HUES6 (cell line): ENCODE results near the gene TVP23A.

Source experiments
- H3K27ac ChIP-seq: 2 replicates; pipeline ENCODE4 v1.7.0; 2013; ENCODE audit warnings: low read depth, mild to moderate bottlenecking, low read length, inconsistent platforms
- H3K27me3 ChIP-seq: 2 replicates; pipeline ENCODE4 v1.6.1; 2013; ENCODE audit warnings: low read length; ENCODE audit not compliant: control insufficient read depth, insufficient read depth
- H3K36me3 ChIP-seq: 2 replicates; pipeline ENCODE4 v1.6.1; 2013; ENCODE audit warnings: low read length; ENCODE audit not compliant: control insufficient read depth, insufficient read depth
- H3K4me1 ChIP-seq: 2 replicates; pipeline ENCODE4 v1.6.1; 2013; ENCODE audit warnings: low read length; ENCODE audit not compliant: control insufficient read depth, insufficient read depth
- H3K4me3 ChIP-seq: 2 replicates; pipeline ENCODE4 v1.5.1; 2013; ENCODE audit warnings: low read depth, low read length
- H3K9ac ChIP-seq: one replicate; pipeline ENCODE4 v1.6.1; 2013; ENCODE audit warnings: mild to moderate bottlenecking, low read length
- H3K9me3 ChIP-seq: 2 replicates; pipeline ENCODE4 v1.6.1; 2013; ENCODE audit warnings: low read depth, low read length; ENCODE audit not compliant: control insufficient read depth, insufficient read depth

Gene TVP23A

GRCh38 chr16:10765772-10766171 lies 52.8 kb downstream of the TVP23A start:
- Histone ChIP-seq H3K9ac (no peak overlapping the region), H3K36me3 (peaks cover 52% of the 10 kb centered on the region), H3K9me3 (no peaks in the 10 kb centered on the region), H3K27ac (no peak overlapping the region), H3K27me3 (no peaks in the 10 kb centered on the region), H3K4me3 (no peak overlapping the region), H3K4me1 (no peaks in the 10 kb centered on the region)

GRCh38 chr16:10763456-10763855 lies 55.1 kb downstream of the TVP23A start:
- H3K9ac ChIP-seq = no peak overlapping the region
- no peaks in the 10 kb centered on the region for H3K27me3 ChIP-seq
- no peak overlapping the region for H3K27ac ChIP-seq
- H3K4me1 ChIP-seq = no peaks in the 10 kb centered on the region
- H3K9me3 ChIP-seq = no peaks in the 10 kb centered on the region
- H3K36me3 ChIP-seq = peaks cover 64% of the 10 kb centered on the region
- H3K4me3 ChIP-seq = no peak overlapping the region

- Histone ChIP-seq H3K36me3 (peaks cover 70% of the 10 kb centered on the region), H3K9me3 (no peaks in the 10 kb centered on the region), H3K4me3 (no peak overlapping the region), H3K4me1 (no peaks in the 10 kb centered on the region), H3K27ac (no peak overlapping the region), H3K27me3 (no peaks in the 10 kb centered on the region), H3K9ac (no peak overlapping the region)
Measured at GRCh38 chr16:10762336-10763016, 56.1 kb downstream of the TVP23A start.

- Histone ChIP-seq H3K27me3 (no peaks in the 10 kb centered on the region), H3K9me3 (no peaks in the 10 kb centered on the region), H3K9ac (no peak overlapping the region), H3K4me3 (no peak overlapping the region), H3K4me1 (no peaks in the 10 kb centered on the region), H3K27ac (no peak overlapping the region), H3K36me3 (peaks cover 79% of the 10 kb centered on the region)
Measured at GRCh38 chr16:10761373-10761772, 57.2 kb downstream of the TVP23A start.

- Histone ChIP-seq H3K27ac (no peak overlapping the region), H3K36me3 (peaks cover 77% of the 10 kb centered on the region), H3K4me1 (no peaks in the 10 kb centered on the region), H3K9me3 (no peaks in the 10 kb centered on the region), H3K9ac (no peak overlapping the region), H3K27me3 (no peaks in the 10 kb centered on the region), H3K4me3 (no peak overlapping the region)
Measured at GRCh38 chr16:10760858-10761257, 57.7 kb downstream of the TVP23A start.

- H3K4me1 ChIP-seq = no peaks in the 10 kb centered on the region
- H3K36me3 ChIP-seq = peaks cover 60% of the 10 kb centered on the region
- no peak overlapping the region for H3K9ac ChIP-seq
- no peak overlapping the region for H3K27ac ChIP-seq
- no peak overlapping the region for H3K4me3 ChIP-seq
- no peaks in the 10 kb centered on the region for H3K27me3 ChIP-seq
- H3K9me3 ChIP-seq = no peaks in the 10 kb centered on the region
Measured at GRCh38 chr16:10756574-10756973, 62.0 kb downstream of the TVP23A start.

- H3K27ac ChIP-seq = no peak overlapping the region
- H3K36me3 ChIP-seq = peaks cover 44% of the 10 kb centered on the region
- no peak overlapping the region for H3K4me3 ChIP-seq
- H3K9ac ChIP-seq = no peak overlapping the region
- no peaks in the 10 kb centered on the region for H3K4me1 ChIP-seq
- H3K27me3 ChIP-seq = no peaks in the 10 kb centered on the region
- H3K9me3 ChIP-seq = no peaks in the 10 kb centered on the region
Measured at GRCh38 chr16:10754941-10755340, 63.7 kb downstream of the TVP23A start.

- Histone ChIP-seq H3K9me3 (no peaks in the 10 kb centered on the region), H3K27ac (no peak overlapping the region), H3K27me3 (no peaks in the 10 kb centered on the region), H3K36me3 (peaks cover 41% of the 10 kb centered on the region), H3K4me1 (no peaks in the 10 kb centered on the region), H3K4me3 (no peak overlapping the region), H3K9ac (no peak overlapping the region)
Measured at GRCh38 chr16:10753670-10754069, 64.9 kb downstream of the TVP23A start.

- H3K27ac ChIP-seq = no peak overlapping the region
- no peak overlapping the region for H3K4me3 ChIP-seq
- H3K9me3 ChIP-seq = no peaks in the 10 kb centered on the region
- H3K27me3 ChIP-seq = no peaks in the 10 kb centered on the region
- H3K4me1 ChIP-seq = no peaks in the 10 kb centered on the region
- no peak overlapping the region for H3K9ac ChIP-seq
- peaks cover 37% of the 10 kb centered on the region for H3K36me3 ChIP-seq
Measured at GRCh38 chr16:10752843-10753523, 65.6 kb downstream of the TVP23A start.

- H3K4me3 ChIP-seq = no peak overlapping the region
- no peaks in the 10 kb centered on the region for H3K4me1 ChIP-seq
- no peak overlapping the region for H3K27ac ChIP-seq
- peaks cover 27% of the 10 kb centered on the region for H3K36me3 ChIP-seq
- no peaks in the 10 kb centered on the region for H3K27me3 ChIP-seq
- no peak overlapping the region for H3K9ac ChIP-seq
- H3K9me3 ChIP-seq = no peaks in the 10 kb centered on the region
Measured at GRCh38 chr16:10751291-10751697, 67.3 kb downstream of the TVP23A start.

GRCh38 chr16:10750793-10751192 lies 67.8 kb downstream of the TVP23A start:
- no peak overlapping the region for H3K27ac ChIP-seq
- no peaks in the 10 kb centered on the region for H3K4me1 ChIP-seq
- no peaks in the 10 kb centered on the region for H3K9me3 ChIP-seq
- H3K9ac ChIP-seq = no peak overlapping the region
- H3K27me3 ChIP-seq = no peaks in the 10 kb centered on the region
- no peak overlapping the region for H3K4me3 ChIP-seq
- peaks cover 27% of the 10 kb centered on the region for H3K36me3 ChIP-seq
